Adipocyte (in vitro differentiated cells): ENCODE measurements around the gene NKX1-1.
A peak's percentile ranks its signal among the peaks of the same experiment; 100 is the strongest.

Experiments used
- DNase-seq: peaks from one replicate; pipeline ENCODE4 v3.0.0-alpha.2; 2015; ENCODE audit warnings: low read depth
- H3K27me3 ChIP-seq: replicated peaks from 2 replicates; pipeline ENCODE4 v1.7.0; 2013; ENCODE audit warnings: mild to moderate bottlenecking, low read length, moderate library complexity; ENCODE audit not compliant: control insufficient read depth, insufficient read depth
- H3K36me3 ChIP-seq: 2 replicates; pipeline ENCODE4 v1.7.0; 2013; ENCODE audit warnings: low read length, mild to moderate bottlenecking, moderate library complexity; ENCODE audit not compliant: control insufficient read depth, insufficient read depth, severe bottlenecking
- H3K4me1 ChIP-seq: 2 replicates; pipeline ENCODE4 v1.7.0; 2013; ENCODE audit warnings: mild to moderate bottlenecking, low read length, moderate library complexity; ENCODE audit not compliant: control insufficient read depth, insufficient read depth
- H3K4me3 ChIP-seq: 2 replicates; pipeline ENCODE4 v1.7.0; 2013; ENCODE audit warnings: mild to moderate bottlenecking, low read length, moderate library complexity
- H3K9ac ChIP-seq: 2 replicates; pipeline ENCODE4 v1.7.0; 2013; ENCODE audit warnings: mild to moderate bottlenecking, low read length, moderate library complexity
- H3K9me3 ChIP-seq: 2 replicates; pipeline ENCODE4 v1.7.0; 2013; ENCODE audit warnings: mild to moderate bottlenecking, low read length, moderate library complexity; ENCODE audit not compliant: control insufficient read depth

NKX1-1 gene

DNA sequence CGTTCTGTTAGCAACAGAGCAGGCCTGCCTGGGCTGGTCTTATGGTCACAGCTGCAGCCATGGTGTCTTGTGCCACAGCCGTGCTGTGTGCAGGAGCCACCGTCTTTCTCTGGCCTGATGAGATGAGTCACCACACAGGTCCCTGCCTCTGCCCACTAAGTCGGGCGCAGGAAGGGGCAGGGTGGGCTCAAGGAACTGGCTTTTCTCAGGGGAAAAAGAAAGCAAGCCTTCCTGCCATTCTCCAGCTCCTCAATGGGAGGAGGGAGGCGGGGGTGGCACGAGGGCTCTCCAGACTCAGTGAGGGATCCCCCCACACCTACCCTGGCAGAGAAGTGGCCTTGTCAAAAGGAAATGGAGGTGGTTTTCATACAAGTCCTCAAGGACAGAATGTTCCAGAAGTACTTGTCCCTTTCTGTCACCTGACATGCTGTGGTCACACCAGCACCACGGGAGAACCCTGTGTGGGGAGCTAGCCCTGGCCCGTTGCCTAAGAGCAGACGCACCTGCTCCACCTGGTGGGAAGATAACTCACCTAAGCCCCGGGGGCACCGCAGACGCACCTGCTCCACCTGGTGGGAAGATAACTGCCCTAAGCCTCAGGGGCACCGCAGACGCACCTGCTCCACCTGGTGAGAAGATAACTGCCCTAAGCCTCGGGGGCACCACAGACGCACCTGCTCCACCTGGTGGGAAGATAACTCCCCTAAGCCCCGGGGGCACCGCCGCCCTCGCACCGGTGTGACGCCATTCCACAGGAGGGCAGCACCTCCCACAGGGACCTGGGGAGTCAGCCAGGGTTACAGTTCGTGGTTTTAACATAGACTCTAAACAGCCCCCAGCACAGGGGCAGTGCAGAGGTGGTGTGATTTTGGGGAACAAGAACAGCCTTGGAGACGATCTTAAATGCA, 40.7 kb downstream of the NKX1-1 start:
- Histone ChIP-seq H3K27me3 (no peaks in the 10 kb centered on the region), H3K4me1 (peaks cover 6% of the 10 kb centered on the region), H3K4me3 (no peak overlapping the region), H3K36me3 (peaks cover 8% of the 10 kb centered on the region), H3K9ac (no peak overlapping the region), H3K9me3 (no peaks in the 10 kb centered on the region)
- DNase-seq, result no peak

DNA sequence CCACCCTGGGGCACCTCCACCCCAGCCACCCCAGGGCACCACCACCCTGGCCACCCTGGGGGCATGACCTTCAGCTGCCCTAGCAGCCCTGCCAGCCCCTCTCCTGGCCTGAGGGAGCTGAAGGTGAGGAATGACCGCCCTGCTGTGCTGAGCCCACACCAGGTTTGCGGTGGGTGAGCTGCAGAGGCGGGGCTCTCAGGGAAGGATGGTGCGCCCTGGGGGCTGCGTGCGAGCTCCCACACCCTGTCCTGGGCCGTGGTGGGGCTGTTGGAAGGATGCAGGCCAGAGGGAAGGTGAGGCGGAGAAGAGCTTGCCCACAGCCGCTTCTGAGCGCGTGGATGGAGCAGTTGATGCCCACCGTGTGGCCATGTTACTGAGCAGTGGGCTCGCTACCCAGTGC, 41.5 kb downstream of the NKX1-1 start:
- no peaks in the 10 kb centered on the region for H3K27me3 ChIP-seq
- no peak for DNase-seq
- H3K4me1 ChIP-seq, result peaks cover 14% of the 10 kb centered on the region
- H3K9ac ChIP-seq, result no peak overlapping the region
- peaks cover 8% of the 10 kb centered on the region for H3K36me3 ChIP-seq
- no peak overlapping the region for H3K4me3 ChIP-seq
- H3K9me3 ChIP-seq, result no peaks in the 10 kb centered on the region

DNA sequence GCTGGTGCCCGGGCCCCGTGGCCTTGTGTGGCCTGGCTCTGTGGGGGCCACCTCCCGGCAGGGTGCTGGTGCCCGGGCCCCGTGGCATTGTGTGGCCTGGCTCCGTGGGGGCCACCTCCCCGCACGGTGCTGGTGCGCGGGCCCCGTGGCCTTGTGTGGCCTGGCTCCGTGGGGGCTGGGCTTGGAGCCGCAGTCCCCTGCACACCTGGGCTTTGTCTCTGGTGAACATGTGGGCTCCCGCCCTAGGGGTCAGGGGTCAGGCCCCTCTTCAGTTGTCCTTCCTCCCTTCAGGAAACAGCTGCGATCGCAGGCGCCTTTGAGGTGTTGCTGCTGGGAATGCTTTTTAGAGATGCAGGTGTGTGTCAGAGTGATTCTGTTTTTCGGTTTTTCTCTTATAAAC, 42.0 kb downstream of the NKX1-1 start:
- H3K36me3 ChIP-seq, result peaks cover 13% of the 10 kb centered on the region
- H3K27me3 ChIP-seq, result no peaks in the 10 kb centered on the region
- no peak overlapping the region for H3K4me3 ChIP-seq
- H3K4me1 ChIP-seq, result peaks cover 14% of the 10 kb centered on the region
- no peak overlapping the region for H3K9ac ChIP-seq
- DNase-seq, result no peak
- no peaks in the 10 kb centered on the region for H3K9me3 ChIP-seq

DNA sequence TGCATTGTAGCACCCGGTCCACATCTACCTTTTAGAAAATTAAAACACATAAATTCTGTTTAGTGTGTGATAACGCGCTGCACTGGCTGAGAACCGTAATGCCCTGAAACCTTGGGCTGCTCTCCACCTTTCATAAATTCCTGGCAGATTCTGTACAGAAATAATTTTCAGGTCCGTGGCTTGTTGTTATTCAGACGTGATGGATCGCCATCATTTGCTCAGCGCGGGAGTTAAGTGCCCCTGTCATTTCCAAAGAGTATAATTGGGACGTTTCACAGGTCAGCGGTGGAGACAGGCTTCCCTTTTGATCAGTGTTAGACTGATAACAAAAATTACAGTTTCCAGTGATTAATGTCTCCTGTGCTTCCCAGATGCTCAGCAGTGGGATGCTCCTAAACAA, 42.7 kb downstream of the NKX1-1 start:
- peaks cover 14% of the 10 kb centered on the region for H3K4me1 ChIP-seq
- no peak overlapping the region for H3K4me3 ChIP-seq
- no peak overlapping the region for H3K9ac ChIP-seq
- no peak for DNase-seq
- H3K9me3 ChIP-seq, result no peaks in the 10 kb centered on the region
- peaks cover 19% of the 10 kb centered on the region for H3K36me3 ChIP-seq
- no peaks in the 10 kb centered on the region for H3K27me3 ChIP-seq

DNA sequence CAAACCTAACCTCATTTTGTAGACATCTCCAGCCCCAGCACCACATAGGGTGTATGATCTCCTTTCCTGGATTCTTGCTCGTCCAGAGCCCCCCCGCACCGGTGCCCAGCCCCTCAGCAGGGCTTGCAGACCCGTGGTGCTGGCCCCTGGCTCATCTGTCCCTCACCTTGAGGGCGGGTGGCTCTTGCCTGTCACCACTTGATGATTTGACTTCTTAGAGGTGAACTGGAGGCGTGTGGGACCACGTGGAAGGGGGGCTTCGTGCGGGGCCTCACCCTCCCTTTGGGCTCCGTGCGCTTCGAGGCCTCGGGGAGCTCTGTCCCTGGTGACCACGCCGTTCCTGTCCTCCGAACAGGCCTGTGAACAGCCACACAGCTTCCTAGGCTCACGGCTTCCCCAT, 43.7 kb downstream of the NKX1-1 start:
- Histone ChIP-seq H3K36me3 (peaks cover 28% of the 10 kb centered on the region), H3K4me1 (peaks cover 14% of the 10 kb centered on the region), H3K9ac (no peak overlapping the region), H3K4me3 (no peak overlapping the region), H3K9me3 (no peaks in the 10 kb centered on the region), H3K27me3 (no peaks in the 10 kb centered on the region)
- no peak for DNase-seq

DNA sequence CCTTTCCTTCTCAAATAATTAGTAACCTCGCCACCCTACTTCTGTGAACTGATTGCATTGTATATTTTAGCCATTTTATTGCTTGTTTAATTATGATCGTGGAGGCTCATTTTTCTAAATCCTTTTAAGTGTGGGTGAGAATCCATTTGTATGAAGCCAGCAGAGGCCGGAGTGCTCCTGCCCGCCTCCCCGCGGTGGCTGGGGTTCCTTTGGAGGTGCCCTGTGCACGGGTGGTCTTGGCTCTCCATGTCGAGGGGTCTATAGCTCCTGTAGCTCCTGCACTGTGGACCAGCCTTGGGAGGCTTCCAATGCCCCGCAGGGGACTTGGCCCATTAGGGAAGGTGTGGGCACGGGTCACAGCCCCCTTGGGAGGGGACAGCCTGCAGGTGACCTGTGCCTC, 44.2 kb downstream of the NKX1-1 start:
- Histone ChIP-seq H3K36me3 (peaks cover 32% of the 10 kb centered on the region), H3K27me3 (no peaks in the 10 kb centered on the region), H3K9ac (no peak overlapping the region), H3K4me1 (peaks cover 14% of the 10 kb centered on the region), H3K4me3 (no peak overlapping the region), H3K9me3 (no peaks in the 10 kb centered on the region)
- no peak for DNase-seq

DNA sequence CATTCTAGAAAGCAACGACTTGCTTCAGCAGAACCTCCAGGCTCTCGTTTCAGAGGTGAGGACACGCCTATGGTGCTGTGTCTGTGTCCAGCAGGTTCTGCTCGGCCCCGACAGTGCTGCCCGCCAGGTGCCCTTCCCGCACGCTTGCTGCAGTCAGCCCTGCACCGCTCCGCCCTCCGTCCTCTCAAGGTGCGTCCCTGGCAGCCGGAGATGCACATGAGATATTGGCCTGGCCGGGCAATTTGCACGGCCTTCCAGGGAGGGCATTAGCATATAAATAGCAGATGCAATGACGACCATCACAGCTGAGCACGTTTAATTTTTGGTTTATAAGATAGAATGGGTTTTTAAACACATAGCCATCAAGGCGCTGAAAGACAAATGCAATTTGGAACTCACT, 44.8 kb downstream of the NKX1-1 start:
- no peaks in the 10 kb centered on the region for H3K9me3 ChIP-seq
- peaks cover 14% of the 10 kb centered on the region for H3K4me1 ChIP-seq
- H3K27me3 ChIP-seq, result no peaks in the 10 kb centered on the region
- DNase-seq, result no peak
- peaks cover 31% of the 10 kb centered on the region for H3K36me3 ChIP-seq
- no peak overlapping the region for H3K4me3 ChIP-seq
- H3K9ac ChIP-seq, result peak overlapping the region; percentile 84

DNA sequence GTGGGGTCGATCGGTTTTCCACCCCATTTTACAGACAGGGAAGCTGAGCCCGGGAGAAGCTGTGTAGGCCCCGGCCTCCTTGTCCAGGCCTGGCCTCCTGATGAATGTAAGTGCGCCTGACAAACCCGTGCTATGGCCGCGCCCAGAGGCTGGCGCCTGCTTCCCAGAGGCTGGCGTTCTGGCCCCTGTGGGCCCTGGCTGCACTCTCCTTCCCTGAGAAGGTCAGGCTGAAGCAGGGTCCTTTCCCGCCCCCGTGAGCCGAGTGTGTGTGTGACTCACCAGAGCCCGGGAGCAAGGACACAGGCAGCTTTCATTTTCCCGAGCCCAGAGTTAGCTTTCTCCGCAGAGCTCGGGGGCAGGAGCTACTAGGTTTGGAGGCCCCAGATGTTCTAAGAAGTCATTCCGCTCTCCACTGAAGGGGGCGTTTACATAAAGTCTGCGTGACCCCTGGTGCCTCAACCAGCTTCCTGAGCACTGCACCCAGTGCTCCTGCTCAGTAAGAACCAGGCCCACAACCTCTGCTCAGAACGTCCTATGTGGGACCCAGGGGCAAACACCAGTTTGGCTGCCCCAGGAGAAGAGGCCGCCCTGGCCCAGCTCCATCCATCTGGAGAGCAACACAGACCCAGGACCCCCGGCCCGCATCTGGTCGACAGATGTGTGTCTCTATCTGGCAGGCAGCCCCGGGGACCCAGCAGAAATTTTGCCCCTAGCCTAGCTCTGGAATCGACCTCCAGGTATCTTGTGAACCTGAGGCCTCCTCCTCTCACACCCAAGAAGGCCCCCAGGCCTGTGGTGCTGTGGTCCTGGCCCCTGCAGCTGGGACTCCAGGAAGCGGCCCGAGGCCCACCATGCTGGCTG, 45.6 kb downstream of the NKX1-1 start:
- Histone ChIP-seq H3K4me3 (peak overlapping the region; percentile 39), H3K9ac (peak overlapping the region; percentile 84), H3K4me1 (peaks cover 14% of the 10 kb centered on the region), H3K36me3 (peaks cover 29% of the 10 kb centered on the region), H3K27me3 (no peaks in the 10 kb centered on the region), H3K9me3 (no peaks in the 10 kb centered on the region)
- peak; percentile 51 for DNase-seq

DNA sequence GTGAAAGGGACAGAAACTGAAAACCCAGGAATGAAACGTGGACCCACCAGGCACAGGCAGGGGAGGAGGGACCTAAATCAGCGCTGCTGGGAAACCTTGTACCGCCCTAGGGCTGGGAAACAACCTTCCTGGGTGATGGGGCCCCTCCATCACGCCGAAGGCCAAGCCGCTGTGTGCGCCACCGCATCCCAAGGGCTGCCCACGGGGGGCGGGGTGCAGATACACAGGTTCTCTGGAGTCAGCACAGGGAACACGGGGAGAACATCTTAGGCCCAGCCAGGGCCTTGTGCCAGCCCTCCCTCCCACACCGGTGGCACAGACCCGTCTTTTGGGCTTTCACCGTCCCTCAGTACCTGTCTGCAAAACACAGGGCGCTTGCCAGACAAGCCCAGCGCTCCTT, 46.3 kb downstream of the NKX1-1 start:
- H3K27me3 ChIP-seq, result no peaks in the 10 kb centered on the region
- H3K9ac ChIP-seq, result peak overlapping the region; percentile 84
- H3K4me3 ChIP-seq, result peak overlapping the region; percentile 39
- H3K9me3 ChIP-seq, result no peaks in the 10 kb centered on the region
- peaks cover 34% of the 10 kb centered on the region for H3K36me3 ChIP-seq
- DNase-seq, result no peak
- H3K4me1 ChIP-seq, result peaks cover 14% of the 10 kb centered on the region

DNA sequence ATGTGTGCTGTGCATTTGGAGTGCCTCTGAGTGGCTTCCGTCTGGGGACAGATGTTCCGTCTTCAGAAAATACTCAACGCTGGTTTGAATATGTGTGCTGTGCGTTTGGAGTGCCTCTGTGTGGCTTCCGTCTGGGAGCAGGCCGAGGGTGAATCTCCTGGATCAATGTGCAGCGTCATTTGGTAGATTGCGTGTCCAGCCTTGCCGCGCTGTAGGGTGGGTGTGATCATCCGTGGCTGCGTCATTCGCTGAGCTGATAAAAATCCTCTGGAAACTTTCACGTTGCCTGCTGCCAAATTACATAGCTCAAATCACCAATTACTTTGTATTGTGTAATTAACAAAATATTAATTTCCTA, 47.1 kb downstream of the NKX1-1 start:
- Histone ChIP-seq H3K4me1 (peaks cover 14% of the 10 kb centered on the region), H3K27me3 (no peaks in the 10 kb centered on the region), H3K9me3 (no peaks in the 10 kb centered on the region), H3K9ac (no peak overlapping the region), H3K36me3 (peaks cover 41% of the 10 kb centered on the region), H3K4me3 (no peak overlapping the region)
- no peak for DNase-seq

DNA sequence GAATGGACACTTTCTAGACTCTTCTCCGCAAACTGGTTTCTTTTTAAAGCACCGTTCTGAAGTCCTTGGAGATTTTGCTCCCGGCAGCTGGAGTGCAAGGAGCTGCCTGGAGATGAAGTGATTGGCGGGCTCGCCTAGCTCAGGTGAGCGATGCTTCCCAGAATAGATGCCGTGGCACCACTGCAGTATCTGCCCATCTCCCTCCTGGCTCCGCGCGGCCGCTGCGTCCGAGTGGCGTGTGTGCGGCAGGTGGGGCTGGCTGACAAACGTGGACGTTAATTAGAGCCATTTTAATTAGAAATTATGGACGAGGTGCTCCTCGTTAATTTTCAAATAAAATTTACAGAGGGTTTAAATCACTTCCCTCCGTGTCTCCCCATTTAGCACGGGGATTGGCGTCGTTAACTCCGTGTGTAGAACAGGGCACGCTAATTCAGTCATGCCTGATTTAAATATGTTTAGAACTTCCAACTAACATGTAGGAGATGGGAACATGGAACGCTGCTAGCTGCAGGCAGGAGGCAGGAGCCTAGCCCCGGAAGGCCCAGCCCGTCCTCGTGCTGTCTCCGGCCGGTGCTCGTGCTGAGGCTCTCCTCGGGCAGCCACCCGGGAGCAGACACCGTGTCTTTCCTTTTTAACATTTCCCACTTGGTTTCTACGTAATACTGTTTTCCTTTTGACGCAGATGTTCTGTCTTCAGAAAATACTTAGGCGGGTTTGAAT, 47.7 kb downstream of the NKX1-1 start:
- Histone ChIP-seq H3K9me3 (no peaks in the 10 kb centered on the region), H3K9ac (no peak overlapping the region), H3K27me3 (no peaks in the 10 kb centered on the region), H3K4me3 (no peak overlapping the region), H3K36me3 (peaks cover 41% of the 10 kb centered on the region), H3K4me1 (peaks cover 14% of the 10 kb centered on the region)
- DNase-seq, result no peak
